Renal pelvis (tissue), 12 donors: Measurements from ENCODE around the gene FSTL4. TPM values are rescaled to one million over a fixed set of nuclear protein-coding genes. Genes with fewer than 3 reads are reported as not detected.

ENCODE experiments used
- DNase-seq: peaks from one replicate; pipeline ENCODE4 v3.0.0-alpha.2; 2013
- long read RNA-seq, 16 experiments: transcript quantifications; one replicate each; lab custom pipeline, GENCODE V29; 2026
- polyA plus RNA-seq, 3 donors: library from polyadenylated mRNA; unstranded; fragments of 120-200 nt; gene quantifications; one replicate each; pipeline ENCODE4 v1.2.1, GENCODE V29; 2013; ENCODE audit not compliant: insufficient read length in 3 of 3

The FSTL4 gene
- polyA plus RNA-seq, result 1 to 10 TPM in 1 of 3 donors, under 1 TPM in 2; 0.68 to 1.5 (median 0.76) TPM
- long read RNA-seq, donor 1, result 0 reads
- long read RNA-seq, donor 2, result 0 reads
- long read RNA-seq, donor 3, result 0 reads
- long read RNA-seq, donor 4, result 0 reads
- long read RNA-seq, donor 5, result 0 reads
- long read RNA-seq, donor 6, result 0 reads
- long read RNA-seq, donor 7, full-length matches to known transcripts, result 1 of 1 reads
- long read RNA-seq, donor 7, partial matches to known transcripts, result 0 of 1 reads
- long read RNA-seq, donor 7, other reads (novel, unspliced or antisense), result 0 of 1 reads
- long read RNA-seq, donor 8, result 0 reads
- long read RNA-seq, donor 9, result 0 reads
- long read RNA-seq, donor 10, result 0 reads
- long read RNA-seq, donor 11, result 0 reads
- long read RNA-seq, donor 12, result 0 reads
- long read RNA-seq, donor 13, result 0 reads
- long read RNA-seq, donor 14, result 0 reads
- long read RNA-seq, donor 15, result 0 reads
- long read RNA-seq, donor 16, result 0 reads

GRCh38 chr5:133612249-133612860, at the start of gene FSTL4:
Gene FSTL4, minus strand, starts transcription at chr5:133612541.
- DNase-seq, result peak; percentile 11

GRCh38 chr5:133661389-133661788, 49.0 kb upstream of the FSTL4 start:
- no peak for DNase-seq

- no peak for DNase-seq
Measured at GRCh38 chr5:133658327-133658726, 46.0 kb upstream of the FSTL4 start.

GRCh38 chr5:133657036-133657435, 44.7 kb upstream of the FSTL4 start:
- no peak for DNase-seq

GRCh38 chr5:133655966-133656365, 43.6 kb upstream of the FSTL4 start:
- no peak for DNase-seq

GRCh38 chr5:133653760-133654049, 41.4 kb upstream of the FSTL4 start:
- DNase-seq, result no peak

GRCh38 chr5:133652951-133653759, 40.8 kb upstream of the FSTL4 start:
- no peak for DNase-seq

- no peak for DNase-seq
Measured at GRCh38 chr5:133644000-133644865, 31.9 kb upstream of the FSTL4 start.

- DNase-seq, result no peak
Measured at GRCh38 chr5:133643365-133643764, 31.0 kb upstream of the FSTL4 start.

GRCh38 chr5:133642153-133642722, 29.9 kb upstream of the FSTL4 start:
- DNase-seq, result no peak

- DNase-seq, result no peak
Measured at GRCh38 chr5:133641683-133642082, 29.3 kb upstream of the FSTL4 start.

GRCh38 chr5:133639850-133640528, 27.6 kb upstream of the FSTL4 start:
- no peak for DNase-seq

- no peak for DNase-seq
Measured at GRCh38 chr5:133638436-133638835, 26.1 kb upstream of the FSTL4 start.

GRCh38 chr5:133637206-133637605, 24.9 kb upstream of the FSTL4 start:
- no peak for DNase-seq

GRCh38 chr5:133635051-133635450, 22.7 kb upstream of the FSTL4 start:
- DNase-seq, result no peak

GRCh38 chr5:133627180-133627579, 14.8 kb upstream of the FSTL4 start:
- DNase-seq, result no peak

- DNase-seq, result no peak
Measured at GRCh38 chr5:133624316-133624715, 12.0 kb upstream of the FSTL4 start.

- no peak for DNase-seq
Measured at GRCh38 chr5:133618141-133618540, 5.8 kb upstream of the FSTL4 start.

- no peak for DNase-seq
Measured at GRCh38 chr5:133613743-133614142, 1.4 kb upstream of the FSTL4 start.

GRCh38 chr5:133613184-133613583, 843 bp upstream of the FSTL4 start:
- DNase-seq, result no peak
